ENCODE measurements around the gene NME2. TPM values are rescaled to one million over a fixed set of nuclear protein-coding genes. Genes with fewer than 3 reads are reported as not detected.
"Not testable (repeated sequence)": the region's sequence is repeated elsewhere in the genome, so short reads cannot be mapped to it uniquely, and the experiment has no call there.

The NME2 gene
- polyA plus RNA-seq, 10 donors, result 323 to 445 (median 357) TPM

- no peak for DNase-seq
Observed at GRCh38 chr17:51144266-51145022, 21.8 kb upstream of the NME2 start.

GRCh38 chr17:51147650-51148049 lies 18.6 kb upstream of the NME2 start:
- DNase-seq, result no peak

- DNase-seq, result no peak
Observed at GRCh38 chr17:51149163-51149562, 17.0 kb upstream of the NME2 start.

GRCh38 chr17:51150932-51151331 lies 15.3 kb upstream of the NME2 start:
- DNase-seq, result no peak

- peak in 1 of 3 donors; percentile 35 for DNase-seq
Observed at GRCh38 chr17:51152766-51153209, 13.4 kb upstream of the NME2 start.

GRCh38 chr17:51153210-51154072 lies 12.8 kb upstream of the NME2 start, which contains the start of gene NME1:
TSS of gene NME1 (plus strand) at chr17:51153559. CDS start at chr17:51155655, 2,096 bp downstream.
- peak; percentile 98 to 99 (median 99) for DNase-seq

- DNase-seq, result peak in 2 of 3 donors; percentile 16 to 53
Observed at GRCh38 chr17:51154176-51154575, 12.0 kb upstream of the NME2 start.

- no peak for DNase-seq
Observed at GRCh38 chr17:51155416-51155815, 10.8 kb upstream of the NME2 start.

- DNase-seq, result no peak
Observed at GRCh38 chr17:51159604-51160003, 6.6 kb upstream of the NME2 start.

- no peak for DNase-seq
Observed at GRCh38 chr17:51161541-51161940, 4.7 kb upstream of the NME2 start.

GRCh38 chr17:51164911-51165679 lies 1.1 kb upstream of the NME2 start:
- DNase-seq, result no peak

GRCh38 chr17:51165680-51166197 lies 472 bp upstream of the NME2 start:
- DNase-seq, result no peak

- DNase-seq, result peak in 2 of 3 donors; percentile 53 to 75
Observed at GRCh38 chr17:51166987-51167931, 1.0 kb downstream of the NME2 start.

- DNase-seq, result no peak
Observed at GRCh38 chr17:51169340-51169739, 3.1 kb downstream of the NME2 start.

GRCh38 chr17:51170736-51171135 lies 4.5 kb downstream of the NME2 start:
- DNase-seq, result no peak

- not testable (repeated sequence) for DNase-seq
Observed at GRCh38 chr17:51172030-51172429, 5.8 kb downstream of the NME2 start.

GRCh38 chr17:51180486-51180885 lies 14.3 kb downstream of the NME2 start:
- DNase-seq, result peak in 1 of 3 donors; percentile 17

GRCh38 chr17:51184124-51184523 lies 17.9 kb downstream of the NME2 start:
- no peak for DNase-seq

- no peak for DNase-seq
Observed at GRCh38 chr17:51185763-51186332, 19.6 kb downstream of the NME2 start.

- DNase-seq, result no peak
Observed at GRCh38 chr17:51188271-51188833, 22.1 kb downstream of the NME2 start.
